ENCODE data around the gene C16orf96. TPM values are rescaled to one million over a fixed set of nuclear protein-coding genes. Genes with fewer than 3 reads are reported as not detected.

The C16orf96 gene
- total RNA-seq = 0.12 TPM

GRCh38 chr16:4556112-4556511, at the start of gene C16orf96:
C16orf96 (plus strand) TSS chr16:4556340; CDS start chr16:4556490, 150 bp downstream.

DNA sequence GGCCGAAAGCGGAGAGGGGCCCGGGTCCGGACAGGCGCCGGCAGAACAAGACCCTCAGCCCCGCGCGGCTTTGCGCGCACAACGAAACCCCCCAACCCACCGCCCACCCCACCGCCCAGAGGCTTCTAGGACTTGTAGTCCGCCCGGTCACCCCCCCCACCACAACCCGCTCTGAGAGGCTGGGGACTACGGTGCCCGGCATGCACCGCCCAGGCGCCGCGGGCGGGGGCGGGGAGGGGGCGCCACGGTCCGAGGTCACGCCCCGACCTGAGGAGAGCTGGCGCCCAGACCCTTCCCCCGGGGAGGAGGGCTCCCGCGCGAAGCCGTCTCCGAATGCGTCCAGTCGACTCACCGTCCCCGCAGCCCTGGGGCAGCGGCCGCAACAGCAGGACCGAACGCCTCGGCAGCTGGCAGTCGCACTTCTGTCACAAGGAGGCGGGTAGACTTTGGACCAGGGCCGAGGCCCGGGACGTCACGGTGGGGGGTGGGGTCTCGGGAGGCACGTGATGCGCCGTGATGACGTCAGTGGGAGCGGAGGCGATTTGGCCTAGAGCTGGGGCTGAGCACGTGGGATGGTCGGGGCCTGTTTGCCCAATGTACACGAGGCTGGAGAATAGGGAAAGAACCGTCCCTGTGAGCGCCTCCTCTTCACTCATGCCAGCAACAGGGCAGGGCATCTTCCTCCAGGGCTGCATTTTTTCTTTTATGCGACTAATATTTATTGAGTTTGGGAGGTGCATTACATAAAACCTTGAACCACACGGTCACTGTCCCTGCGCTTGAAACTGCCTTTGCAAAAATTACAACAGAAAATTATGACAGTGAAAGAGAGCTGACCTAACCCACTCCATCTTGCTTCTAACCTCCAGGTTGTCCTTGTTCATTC, 17.5 kb upstream of the C16orf96 start, which contains the start of gene CDIP1:
CDIP1 (minus strand) TSS at position 424 of the 886 bp plus-strand sequence. CDS start 24,643 bp downstream, outside the sequence.

DNA sequence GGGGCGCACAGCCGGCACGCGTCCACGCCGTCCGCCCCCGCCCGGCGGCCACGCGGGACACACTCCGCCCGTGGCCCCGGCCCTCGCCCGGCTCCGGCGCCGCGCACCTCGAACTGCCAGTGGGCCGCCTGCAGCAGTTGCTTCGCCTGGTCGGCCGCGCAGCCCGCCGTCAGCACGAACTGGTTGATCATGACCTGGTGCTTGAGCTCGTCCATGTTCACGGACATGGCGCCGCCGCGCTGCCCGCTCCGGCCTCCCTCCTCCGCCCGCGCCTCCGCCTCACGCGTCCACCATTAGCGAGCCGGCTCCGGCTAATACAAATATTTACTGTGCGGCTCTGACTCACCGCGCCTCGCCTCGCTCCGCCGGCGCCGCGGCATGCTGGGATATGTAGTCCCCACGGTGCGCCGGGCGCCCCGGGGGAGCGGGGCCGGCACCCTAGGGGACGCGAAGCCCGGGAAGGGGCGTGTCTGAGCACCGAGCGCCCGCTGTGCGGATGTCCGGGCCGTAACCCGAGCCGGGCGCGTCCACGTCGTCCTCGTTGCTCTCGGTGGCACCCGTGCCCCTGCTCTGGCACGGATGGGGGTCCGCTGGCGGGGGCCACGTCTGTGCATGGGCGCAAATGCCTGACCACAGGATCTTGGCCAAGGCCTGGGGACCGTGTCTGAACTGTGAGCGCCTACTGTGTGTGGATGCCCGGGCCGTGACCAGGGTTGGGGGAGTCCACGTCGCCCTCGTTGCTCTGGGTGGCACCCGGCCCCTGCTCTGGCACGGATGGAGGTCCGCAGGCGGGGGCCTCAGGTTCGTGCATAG, 58.6 kb downstream of the C16orf96 start, which contains the start of gene UBALD1:
UBALD1 (minus strand) TSS at position 318 of the 813 bp plus-strand sequence; CDS start at position 227, 91 bp downstream.

DNA sequence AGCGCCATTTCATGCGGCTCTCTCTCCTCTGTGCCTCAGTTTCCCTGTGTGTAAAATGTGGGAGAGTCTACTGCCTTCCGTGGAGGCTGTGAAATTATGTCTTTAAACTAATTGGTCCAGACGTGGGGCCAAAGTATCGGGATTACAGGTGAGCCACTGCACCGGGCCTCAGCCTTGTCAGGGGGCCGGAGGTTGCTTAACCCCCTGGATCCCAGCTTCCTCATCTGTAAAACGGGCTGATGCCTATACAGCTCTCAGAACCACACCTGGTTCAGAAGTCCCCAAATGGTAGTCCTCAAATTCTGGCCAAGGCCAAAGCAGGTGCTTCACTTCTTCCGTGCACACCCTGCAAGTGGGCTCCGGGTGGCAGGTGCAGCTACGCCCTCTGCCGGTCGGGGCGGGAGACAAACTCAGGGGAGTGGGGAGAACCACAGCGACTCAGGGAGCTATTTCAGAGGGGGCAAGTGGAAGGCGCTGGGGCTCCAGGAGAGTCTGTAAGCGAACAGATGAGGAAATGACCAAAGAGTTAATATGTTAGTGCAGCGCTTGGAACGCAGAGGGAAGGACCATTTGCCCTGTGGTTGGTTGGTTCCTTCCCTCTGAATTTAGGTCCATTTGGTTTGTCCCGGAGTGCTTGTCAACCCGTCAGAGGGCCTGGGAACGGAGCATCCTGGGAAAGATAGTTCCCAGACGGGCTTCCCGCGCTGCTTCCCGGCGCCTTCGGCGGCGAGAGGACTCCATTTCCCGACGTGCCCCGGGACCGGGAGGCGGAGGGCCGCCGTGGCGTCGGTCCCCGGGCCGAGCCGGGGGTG, 68.1 kb downstream of the C16orf96 start, which contains the start of gene MGRN1:
MGRN1 (plus strand) TSS at position 812 of the 812 bp plus-strand sequence. CDS start 135 bp downstream, outside the sequence.

Small RNA genes lying within 50 kb of the gene (small RNA-seq; reads per million reads assigned to genes)
- gene RN7SL850P (ENCODE audit: low replicate concordance) = not detected

Other genes starting within 250 kb of the C16orf96 start
- gene GLIS2, start 240.3 kb upstream of the C16orf96 start, total RNA-seq = 23.4 TPM
- gene PAM16, start 205.0 kb upstream of the C16orf96 start, total RNA-seq = 38.7 TPM
- gene VASN, start 184.5 kb upstream of the C16orf96 start, total RNA-seq = 94.4 TPM
- 40.3 TPM for gene CORO7, start 139.7 kb upstream of the C16orf96 start, total RNA-seq
- 45.5 TPM for gene DNAJA3, start 130.5 kb upstream of the C16orf96 start, total RNA-seq
- 30.5 TPM for gene NMRAL1, start 81.7 kb upstream of the C16orf96 start, total RNA-seq
- 27.9 TPM for gene HMOX2, start 79.9 kb upstream of the C16orf96 start, total RNA-seq
- gene CDIP1, start 17.6 kb upstream of the C16orf96 start, total RNA-seq = 16.6 TPM
- 15.9 TPM for gene UBALD1, start 58.5 kb downstream of the C16orf96 start, total RNA-seq
- gene MGRN1, start 68.5 kb downstream of the C16orf96 start, total RNA-seq = 59.4 TPM
- 54.7 TPM for gene NUDT16L1, start 137.2 kb downstream of the C16orf96 start, total RNA-seq
- 25.6 TPM for gene ANKS3, start 177.9 kb downstream of the C16orf96 start, total RNA-seq
- gene DNAAF8, start 178.2 kb downstream of the C16orf96 start, total RNA-seq = 1.1 TPM
- gene ZNF500, start 210.8 kb downstream of the C16orf96 start, total RNA-seq = 20.8 TPM
- not detected for gene SEPTIN12, start 232.0 kb downstream of the C16orf96 start, total RNA-seq
- gene SMIM22, start 239.0 kb downstream of the C16orf96 start, total RNA-seq = 10.1 TPM
- 19.6 TPM for gene ROGDI, start 246.3 kb downstream of the C16orf96 start, total RNA-seq